Prostate gland (tissue), 2 donors: ENCODE data around the gene PRR15. TPM values are rescaled to one million over a fixed set of nuclear protein-coding genes. Genes with fewer than 3 reads are reported as not detected.
A peak's percentile ranks its signal among the peaks of the same experiment; 100 is the strongest.

ENCODE experiments used
- DNase-seq: peaks from one replicate; pipeline ENCODE4 v3.0.0-alpha.2; 2019; ENCODE audit warnings: low spot score
- H3K27ac ChIP-seq, 2 donors: fragments of 200-600 bp; sonication (generic); 2 replicates each; pipeline ENCODE4 v1.5.1; 2017 to 2019
- H3K27me3 ChIP-seq: fragments of 200-600 bp; sonication (generic); replicated peaks from 2 replicates; pipeline ENCODE4 v1.5.1; 2019; ENCODE audit not compliant: insufficient read depth
- H3K36me3 ChIP-seq, 2 donors: fragments of 200-600 bp; sonication (generic); 1 replicate in 1 of 2; 2 replicates in 1 of 2; pipeline versions ENCODE4 v1.5.1 to v1.8.1; 2017 to 2019
- H3K4me1 ChIP-seq: fragments of 200-600 bp; sonication (generic); replicated peaks from 2 replicates; pipeline ENCODE4 v1.5.1; 2019
- H3K4me3 ChIP-seq, 2 donors: fragments of 200-600 bp; sonication (generic); 2 replicates each; pipeline ENCODE4 v1.5.1; 2017 to 2019
- H3K9me3 ChIP-seq: fragments of 200-600 bp; sonication (generic); 2 replicates; pipeline ENCODE4 v1.5.1; 2017
- POLR2A ChIP-seq: fragments of 450-650 bp; IDR thresholded peaks from one replicate; pipeline ENCODE4 v1.6.1; 2016; ENCODE audit warnings: antibody characterized with exemption, mild to moderate bottlenecking
- POLR2AphosphoS5 ChIP-seq: sonication (generic); formaldehyde crosslinking; IDR thresholded peaks from one replicate; pipeline ENCODE4 v1.6.1; 2017; ENCODE audit warnings: antibody characterized with exemption
- WGBS: methylation state at CpG from one replicate; pipeline ENCODE4 v1.1.5; 2018; 5-methylcytosine and 5-hydroxymethylcytosine counted together
- intact Hi-C: fragments of 100-400 bp; cut with DNase I; formaldehyde crosslinking; loops from one replicate; pipeline ENCODE4 v1.14.2; 2022
- total RNA-seq, 2 donors: library from RNA; depleted of rRNA; stranded (reverse); fragments of >200 nt; gene quantifications; one replicate each; pipeline ENCODE4 v1.1.0, GENCODE V29; 2016
- TF ChIP-seq, protein P1 (sequence below), 4 experiments: fragments of 200-600 bp in 2 of 4; fragments of 450-650 bp in 2 of 4; sonication (generic) in 2 of 4; IDR thresholded peaks; 1 replicate in 3 of 4; 2 replicates in 1 of 4; pipeline ENCODE4 v1.5.1; 2016 to 2019; ENCODE audit warnings: antibody characterized with exemption in 4 of 4, mild to moderate bottlenecking in 2 of 4, moderate library complexity in 2 of 4

The PRR15 gene, protein sequence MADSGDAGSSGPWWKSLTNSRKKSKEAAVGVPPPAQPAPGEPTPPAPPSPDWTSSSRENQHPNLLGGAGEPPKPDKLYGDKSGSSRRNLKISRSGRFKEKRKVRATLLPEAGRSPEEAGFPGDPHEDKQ
- total RNA-seq, result 1 to 10 TPM; 4.6 to 7.7 TPM

DNA sequence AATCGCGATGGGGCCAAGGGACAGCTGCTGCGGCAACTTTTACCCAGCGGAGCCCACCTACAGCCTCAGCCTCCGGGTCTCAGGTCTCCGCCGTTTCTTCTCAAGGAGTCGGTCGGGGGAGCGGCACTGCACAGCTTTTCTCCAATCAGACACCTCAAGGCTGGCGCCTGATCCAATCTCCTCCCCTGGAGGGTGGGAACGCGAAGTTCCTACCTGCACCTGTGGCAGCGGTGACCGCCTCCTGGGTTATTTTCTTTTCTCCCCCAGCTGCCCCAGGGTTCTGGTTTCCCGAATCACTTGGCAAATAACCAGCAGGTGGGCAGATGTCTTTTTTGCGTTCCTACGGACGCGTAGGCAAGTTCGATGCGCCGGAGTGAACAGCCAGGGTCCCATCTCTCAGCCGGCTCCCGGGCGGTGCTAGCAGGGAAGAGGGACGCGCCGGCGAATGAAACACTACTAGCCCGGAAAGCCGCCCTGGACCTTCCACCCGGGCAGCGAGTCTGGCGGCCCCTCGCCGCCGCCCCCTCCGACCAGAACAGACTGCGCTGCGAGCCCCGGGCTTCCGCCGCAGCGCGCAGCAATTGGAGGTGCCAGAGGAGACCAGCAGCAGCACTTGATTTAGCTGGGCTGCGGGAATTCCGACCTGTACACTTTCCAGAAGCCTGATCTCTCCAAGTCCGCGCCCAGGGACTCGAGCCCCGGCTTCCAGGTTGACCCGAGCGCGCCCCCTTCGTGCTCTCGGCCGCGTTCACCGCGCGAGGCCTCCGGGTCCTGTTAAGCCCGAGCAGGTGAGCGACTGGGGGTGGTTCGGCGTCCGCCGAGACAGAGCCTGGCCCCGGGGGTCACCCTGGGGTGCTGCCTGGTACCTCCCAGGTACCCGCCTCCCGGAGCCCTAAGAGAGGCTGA, at the start of gene PRR15:
TSS of gene PRR15 (plus strand) at position 246 of the 906 bp plus-strand sequence. CDS start 2,495 bp downstream, outside the sequence.
- intact Hi-C loops, result no loop called here
- peak within 1 kb of the TSS; percentile 2 to 65 for H3K27ac ChIP-seq
- no peaks in the 10 kb centered on the region for H3K9me3 ChIP-seq
- no peaks in the 10 kb centered on the region for H3K36me3 ChIP-seq
- TF ChIP-seq POLR2AphosphoS5 (peak; percentile 43), POLR2A (no peak)
- TF ChIP-seq, protein P1, sequence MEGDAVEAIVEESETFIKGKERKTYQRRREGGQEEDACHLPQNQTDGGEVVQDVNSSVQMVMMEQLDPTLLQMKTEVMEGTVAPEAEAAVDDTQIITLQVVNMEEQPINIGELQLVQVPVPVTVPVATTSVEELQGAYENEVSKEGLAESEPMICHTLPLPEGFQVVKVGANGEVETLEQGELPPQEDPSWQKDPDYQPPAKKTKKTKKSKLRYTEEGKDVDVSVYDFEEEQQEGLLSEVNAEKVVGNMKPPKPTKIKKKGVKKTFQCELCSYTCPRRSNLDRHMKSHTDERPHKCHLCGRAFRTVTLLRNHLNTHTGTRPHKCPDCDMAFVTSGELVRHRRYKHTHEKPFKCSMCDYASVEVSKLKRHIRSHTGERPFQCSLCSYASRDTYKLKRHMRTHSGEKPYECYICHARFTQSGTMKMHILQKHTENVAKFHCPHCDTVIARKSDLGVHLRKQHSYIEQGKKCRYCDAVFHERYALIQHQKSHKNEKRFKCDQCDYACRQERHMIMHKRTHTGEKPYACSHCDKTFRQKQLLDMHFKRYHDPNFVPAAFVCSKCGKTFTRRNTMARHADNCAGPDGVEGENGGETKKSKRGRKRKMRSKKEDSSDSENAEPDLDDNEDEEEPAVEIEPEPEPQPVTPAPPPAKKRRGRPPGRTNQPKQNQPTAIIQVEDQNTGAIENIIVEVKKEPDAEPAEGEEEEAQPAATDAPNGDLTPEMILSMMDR (IDR thresholded peaks at IDR 0.05), result no peak
- no peaks in the 10 kb centered on the region for H3K4me1 ChIP-seq
- no peaks in the 10 kb centered on the region for H3K27me3 ChIP-seq
- H3K4me3 ChIP-seq, result peak within 1 kb of the TSS; percentile 35 to 46
- peak; percentile 74 for DNase-seq
- WGBS, result under 1% methylated on average over 61 of the region's 72 CpGs

DNA sequence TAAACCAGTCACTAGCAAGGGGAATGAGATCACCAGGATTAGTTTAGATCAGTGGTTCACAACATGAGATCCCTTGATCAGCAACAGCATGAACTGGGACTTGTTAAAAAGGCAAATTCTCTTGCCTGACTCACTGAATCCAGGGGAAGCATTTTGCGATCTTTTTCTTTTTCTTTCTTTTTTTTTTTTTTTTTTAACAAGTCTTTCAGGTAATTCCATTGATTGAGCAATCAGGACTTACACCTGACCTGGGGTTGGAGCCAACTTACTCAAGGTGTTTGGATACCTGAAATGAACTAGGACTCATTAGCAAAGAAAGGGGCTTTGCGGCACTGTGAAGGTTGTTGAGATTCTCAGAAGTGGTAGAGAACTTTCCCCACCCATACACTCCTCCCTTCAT, 47.1 kb upstream of the PRR15 start:
- no peak for DNase-seq
- TF ChIP-seq, protein P1 (IDR thresholded peaks at IDR 0.05), result no peak
- no peak for TF ChIP-seq POLR2A
- TF ChIP-seq POLR2AphosphoS5, result no peak
- no peak overlapping the region for H3K27ac ChIP-seq

DNA sequence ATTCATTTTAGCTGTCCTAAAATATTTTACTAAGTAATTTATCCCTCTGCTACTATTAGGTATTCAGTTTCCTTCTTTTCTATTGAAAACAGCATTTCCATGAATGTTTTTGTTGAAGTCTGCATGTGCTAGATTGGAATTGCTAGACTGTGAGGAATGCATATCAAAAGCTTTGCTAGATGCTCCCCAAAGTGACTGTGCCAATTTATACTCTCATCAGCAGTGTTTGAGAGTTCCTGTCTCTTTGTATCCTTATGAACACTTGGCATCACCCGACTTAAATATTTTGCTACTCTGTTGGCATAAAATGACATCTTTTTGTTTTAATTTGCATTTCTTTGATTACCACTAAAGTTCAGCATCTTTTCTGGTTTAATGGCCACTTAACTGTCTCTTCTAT, 45.0 kb upstream of the PRR15 start:
- TF ChIP-seq POLR2AphosphoS5, result no peak
- TF ChIP-seq, protein P1 (IDR thresholded peaks at IDR 0.05), result no peak
- no peak for TF ChIP-seq POLR2A
- Histone ChIP-seq H3K9me3 (no peaks in the 10 kb centered on the region), H3K27me3 (no peaks in the 10 kb centered on the region), H3K27ac (no peak overlapping the region), H3K36me3 (no peaks in the 10 kb centered on the region), H3K4me3 (no peak overlapping the region), H3K4me1 (no peaks in the 10 kb centered on the region)
- WGBS, result 40% methylated on average over 1 of the region's 1 CpG
- DNase-seq, result no peak
- intact Hi-C loops, result no loop called here

More for the DNA sequence above, 47.1 kb upstream of the PRR15 start:
- Histone ChIP-seq H3K27me3 (no peaks in the 10 kb centered on the region), H3K4me3 (no peak overlapping the region), H3K36me3 (no peaks in the 10 kb centered on the region), H3K9me3 (no peaks in the 10 kb centered on the region), H3K4me1 (no peaks in the 10 kb centered on the region)
- WGBS, result 73% methylated on average over 2 of the region's 2 CpGs
- intact Hi-C loops, result no loop called here

DNA sequence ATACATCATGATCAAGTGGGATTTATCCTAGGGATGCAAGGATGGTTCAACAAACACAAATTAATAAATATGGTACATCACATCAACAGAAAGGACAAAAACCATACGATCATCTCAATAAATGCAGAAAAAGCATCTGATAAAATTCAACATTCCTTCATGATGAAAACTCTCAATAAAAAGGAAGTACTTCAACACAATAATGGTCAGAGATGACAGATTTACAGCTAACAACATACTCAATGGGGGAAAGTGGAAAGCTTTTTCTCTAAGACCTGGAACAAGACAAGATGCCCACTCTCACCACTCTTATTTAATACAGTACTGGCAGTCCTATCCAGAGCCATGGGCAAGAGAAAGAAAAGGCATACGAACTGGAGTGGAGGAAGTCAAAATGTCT, 39.9 kb upstream of the PRR15 start:
- TF ChIP-seq POLR2AphosphoS5 (no peak), POLR2A (no peak)
- TF ChIP-seq, protein P1 (IDR thresholded peaks at IDR 0.05), result no peak
- no peak for DNase-seq
- WGBS, result 64% methylated on average over 2 of the region's 2 CpGs
- Histone ChIP-seq H3K36me3 (no peaks in the 10 kb centered on the region), H3K4me3 (no peak overlapping the region), H3K4me1 (no peaks in the 10 kb centered on the region), H3K27ac (no peak overlapping the region), H3K9me3 (no peaks in the 10 kb centered on the region), H3K27me3 (no peaks in the 10 kb centered on the region)
- intact Hi-C loops, result no loop called here
